ENCODE results near the gene SPTLC2.
"Not testable (repeated sequence)": the region's sequence is repeated elsewhere in the genome, so short reads cannot be mapped to it uniquely, and the experiment has no call there.

Gene SPTLC2

DNA sequence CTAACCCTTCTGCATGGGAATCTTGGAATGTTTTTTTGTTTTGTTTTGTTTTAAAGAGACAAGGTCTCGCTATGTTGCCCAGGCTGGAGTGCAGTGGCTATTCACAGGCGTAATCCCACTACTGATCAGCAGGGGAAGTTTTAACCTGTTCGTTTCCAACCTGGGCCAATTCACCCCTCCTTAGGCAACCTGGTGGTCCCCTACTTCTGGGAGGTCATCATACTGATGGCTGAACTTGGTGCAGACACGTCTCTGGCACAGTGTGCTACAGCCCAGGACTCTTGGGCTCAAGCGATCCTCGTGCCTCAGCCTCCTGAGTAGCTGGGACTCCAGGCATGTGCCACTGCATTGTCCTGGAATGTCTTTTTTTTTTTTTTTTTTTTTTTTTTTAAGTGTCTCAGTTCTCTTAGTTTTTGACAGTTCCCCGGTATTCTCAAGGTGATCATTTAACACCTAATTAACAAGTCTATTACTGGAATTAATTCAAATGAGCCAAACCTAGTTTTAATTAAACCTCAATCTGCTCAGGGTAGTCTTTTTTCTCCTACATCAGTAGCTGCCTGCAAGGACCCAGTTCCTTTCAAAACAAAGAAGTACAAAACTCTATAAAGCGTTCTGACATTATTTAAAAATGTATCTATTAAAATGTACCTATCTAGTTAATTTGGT lies 68.8 kb downstream of the SPTLC2 start:
- DNase-seq (ENCODE audit: low read depth): no peak

GRCh38 chr14:77545171-77545570 lies 71.3 kb downstream of the SPTLC2 start:
- DNase-seq (ENCODE audit: low read depth): not testable (repeated sequence)

GRCh38 chr14:77544571-77544970 lies 71.9 kb downstream of the SPTLC2 start:
- DNase-seq (ENCODE audit: low read depth): no peak

- DNase-seq (ENCODE audit: low read depth): no peak
These were observed 72.7 kb downstream of the SPTLC2 start for GRCh38 chr14:77543637-77544334.

- no peak for DNase-seq (ENCODE audit: low read depth)
These were observed 73.2 kb downstream of the SPTLC2 start for GRCh38 chr14:77543240-77543551.

DNA sequence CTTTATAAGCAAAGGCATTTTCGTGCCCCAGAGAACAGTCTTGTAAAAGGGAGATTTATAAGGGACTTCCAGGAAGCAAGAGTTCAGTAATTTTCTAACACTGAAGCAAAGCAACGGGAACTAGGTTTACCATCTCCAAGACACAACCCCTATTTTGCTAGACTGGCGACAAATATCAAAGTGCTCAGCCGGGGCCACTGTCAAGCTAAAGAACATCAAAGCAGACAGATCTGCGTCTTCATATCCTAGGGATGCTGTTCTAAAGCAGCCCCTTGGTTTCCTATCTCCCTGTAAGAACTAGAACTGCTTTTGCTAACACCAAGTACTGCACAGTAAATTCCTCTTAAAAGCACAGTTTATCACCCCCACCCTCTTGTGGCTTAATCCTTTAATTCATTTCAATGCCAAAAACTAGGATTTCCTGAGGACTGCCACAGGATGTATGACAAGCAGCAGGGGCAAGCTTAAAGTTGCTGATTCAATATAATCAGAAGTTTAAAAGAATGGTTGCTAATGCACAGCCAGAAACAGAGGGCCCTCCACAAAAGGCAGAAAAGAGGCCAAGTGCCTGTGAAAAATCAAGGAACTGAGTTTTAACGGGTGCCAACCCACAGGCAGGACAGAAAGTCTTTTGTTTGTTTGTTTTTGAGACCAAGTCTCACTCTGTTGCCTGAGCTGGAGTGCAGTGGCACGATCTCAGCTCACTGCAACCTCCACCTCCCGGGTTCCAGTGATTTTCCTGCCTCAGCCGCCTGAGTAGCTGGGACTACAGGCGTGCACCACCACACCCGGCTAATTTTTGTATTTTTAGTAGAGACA lies 73.8 kb downstream of the SPTLC2 start:
- DNase-seq (ENCODE audit: low read depth): no peak

GRCh38 chr14:77541905-77542304 lies 74.5 kb downstream of the SPTLC2 start:
- no peak for DNase-seq (ENCODE audit: low read depth)

DNA sequence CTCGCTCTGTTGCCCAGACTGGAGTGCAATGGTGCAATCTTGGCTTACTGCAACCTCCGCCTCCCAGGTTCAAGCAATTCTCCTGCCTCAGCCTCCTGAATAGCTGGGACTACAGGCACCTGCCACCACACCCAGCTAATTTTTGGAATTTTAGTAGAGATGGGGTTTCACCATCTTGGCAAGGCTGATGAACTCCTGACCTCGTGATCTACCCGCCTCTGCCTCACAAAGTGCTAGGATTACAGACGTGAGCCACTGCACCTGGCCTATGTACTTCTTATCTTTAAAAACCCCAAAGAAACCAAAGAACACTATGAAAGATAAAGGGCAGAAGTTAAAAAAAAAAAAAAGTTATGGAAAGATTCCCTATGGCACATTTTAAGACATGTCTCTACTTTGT lies 79.5 kb downstream of the SPTLC2 start:
- not testable (repeated sequence) for DNase-seq (ENCODE audit: low read depth)

- DNase-seq (ENCODE audit: low read depth): no peak
These were observed 85.4 kb downstream of the SPTLC2 start for GRCh38 chr14:77531071-77531470.

DNA sequence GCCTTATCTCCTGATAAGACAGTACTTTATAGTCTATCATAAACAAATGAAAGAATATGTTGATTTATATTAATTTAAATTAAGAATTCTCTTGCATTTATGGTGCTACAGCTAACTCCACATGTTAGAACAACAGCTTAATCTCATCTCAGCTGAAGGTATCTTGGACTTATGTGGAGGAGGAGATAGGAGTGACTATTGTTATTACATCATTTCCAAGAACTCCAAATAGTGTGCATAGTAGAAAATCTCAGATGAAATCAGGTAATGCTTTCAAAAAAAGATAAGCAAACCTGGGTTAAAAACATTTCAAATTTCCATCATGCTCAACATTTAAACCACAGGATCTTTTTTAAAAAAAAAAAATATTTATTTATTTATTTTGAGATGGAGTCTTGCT lies 86.5 kb downstream of the SPTLC2 start:
- no peak for DNase-seq (ENCODE audit: low read depth)

DNA sequence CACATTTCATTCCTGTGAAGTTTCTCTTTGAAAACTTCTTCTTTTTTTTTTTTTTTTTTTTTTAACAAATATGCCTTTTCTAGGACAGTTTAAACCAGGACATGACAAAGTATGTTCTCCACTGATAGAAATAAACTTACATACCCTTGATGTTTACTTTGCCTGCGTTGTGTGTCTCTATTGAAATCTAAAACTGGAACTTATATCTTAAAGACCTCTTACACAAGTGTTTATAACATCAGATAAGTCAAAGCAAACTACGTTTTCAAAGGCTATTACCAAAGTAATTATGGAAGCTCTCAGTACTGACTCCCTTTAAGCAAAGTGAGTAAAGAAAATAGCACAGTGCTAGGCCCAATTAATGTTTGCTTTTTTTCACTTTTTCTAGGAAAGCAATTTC lies 87.2 kb downstream of the SPTLC2 start:
- DNase-seq (ENCODE audit: low read depth): no peak

- DNase-seq (ENCODE audit: low read depth): not testable (repeated sequence)
These were observed 87.7 kb downstream of the SPTLC2 start for GRCh38 chr14:77528701-77529100.

GRCh38 chr14:77526266-77526665 lies 90.2 kb downstream of the SPTLC2 start:
- DNase-seq (ENCODE audit: low read depth): no peak

DNA sequence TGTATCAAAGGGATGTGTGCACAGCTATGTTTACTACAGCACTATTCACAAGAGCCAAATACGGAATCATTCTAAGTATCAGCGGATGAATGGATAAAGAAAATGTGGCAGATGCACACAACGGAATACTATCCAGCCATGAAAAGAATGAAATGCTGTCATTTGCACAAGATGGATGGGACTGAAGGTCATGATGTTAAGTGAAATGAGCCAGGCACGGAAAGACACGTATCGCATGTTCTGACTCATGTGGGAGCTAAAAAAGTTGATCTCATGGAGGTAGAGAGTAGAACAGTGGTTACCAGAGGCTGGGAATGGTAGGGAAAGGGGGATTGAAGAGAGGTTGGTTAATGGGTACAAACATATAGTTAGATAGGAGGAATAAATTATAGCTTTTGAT lies 91.9 kb downstream of the SPTLC2 start:
- DNase-seq (ENCODE audit: low read depth): no peak

DNA sequence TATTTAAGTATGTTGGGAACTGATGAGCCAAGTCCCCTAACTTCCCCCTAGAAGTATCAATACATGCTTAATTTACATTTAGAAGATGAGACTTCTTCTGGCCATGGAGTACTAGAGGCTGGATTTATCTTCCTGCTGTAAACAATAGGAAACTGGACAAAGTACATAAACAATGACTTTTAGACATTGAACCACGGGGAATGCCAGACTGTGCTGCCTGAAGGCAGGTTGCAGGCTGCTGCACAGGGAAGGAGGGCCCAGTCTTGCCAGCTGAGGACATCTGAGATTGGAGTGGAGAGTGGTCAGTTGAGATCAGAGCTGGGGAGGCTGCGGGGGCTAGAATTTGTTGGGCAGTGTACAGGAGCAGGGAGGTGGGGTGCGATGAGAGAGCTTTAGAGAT lies 93.3 kb downstream of the SPTLC2 start:
- DNase-seq (ENCODE audit: low read depth): no peak

DNA sequence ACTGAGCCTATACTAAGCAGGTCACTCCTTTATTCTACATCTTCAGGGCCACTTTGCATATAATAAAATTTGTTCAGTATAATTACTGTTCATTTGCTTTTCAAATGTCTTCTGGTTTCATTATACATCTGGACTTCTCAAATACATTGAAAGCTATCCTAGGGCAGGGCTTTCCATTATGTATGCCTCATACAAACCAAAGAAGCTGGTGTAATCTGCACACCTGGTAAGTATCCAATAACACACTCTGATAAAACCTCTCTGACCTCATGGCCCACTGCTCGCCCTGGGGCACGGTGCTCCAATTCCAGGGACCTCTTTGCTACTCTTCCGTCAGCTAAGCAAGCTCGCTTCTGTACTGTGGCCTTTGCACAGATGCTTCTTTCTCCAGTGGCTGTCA lies 95.9 kb downstream of the SPTLC2 start:
- DNase-seq (ENCODE audit: low read depth): no peak

GRCh38 chr14:77516126-77516525 lies 100.3 kb downstream of the SPTLC2 start:
- no peak for DNase-seq (ENCODE audit: low read depth)

- no peak for DNase-seq (ENCODE audit: low read depth)
These were observed 104.8 kb downstream of the SPTLC2 start for GRCh38 chr14:77511486-77512162.

DNA sequence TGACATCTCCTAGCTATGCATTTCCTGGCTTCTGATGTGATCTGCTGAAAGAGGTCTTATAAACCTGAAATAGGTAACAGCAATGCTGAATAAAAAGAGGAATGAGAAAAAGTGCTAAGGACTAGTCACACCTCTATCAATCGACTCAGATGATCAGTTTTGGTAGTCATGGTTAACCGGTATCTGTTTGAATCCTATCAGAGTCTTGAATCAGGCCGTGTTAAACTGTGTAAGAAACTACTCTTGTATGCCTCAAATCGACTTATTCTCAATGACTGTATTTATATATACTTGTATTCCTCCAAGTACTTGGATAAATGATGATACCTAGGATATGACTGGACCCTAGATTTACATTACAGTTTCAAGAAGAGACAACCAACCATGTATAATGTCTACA lies 107.1 kb downstream of the SPTLC2 start:
- no peak for DNase-seq (ENCODE audit: low read depth)

DNA sequence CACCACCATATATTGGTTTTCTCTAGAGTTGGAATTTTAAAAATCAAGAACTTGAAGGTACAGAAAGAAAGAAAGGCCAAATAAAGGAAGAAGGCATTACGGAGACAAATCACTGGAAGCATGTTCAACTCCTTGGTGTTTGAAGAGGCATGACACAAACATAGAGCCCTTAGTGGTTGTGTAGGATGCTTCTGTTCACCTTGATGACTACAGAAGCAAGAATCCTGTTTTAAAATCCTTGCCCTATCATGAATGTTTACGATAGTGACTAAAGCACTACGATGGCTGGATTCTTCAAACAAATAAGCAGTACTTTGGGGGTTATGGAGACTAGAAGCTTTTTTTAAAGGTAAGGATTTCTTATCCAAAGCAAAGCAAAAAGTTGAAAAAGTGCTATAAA lies 107.6 kb downstream of the SPTLC2 start:
- no peak for DNase-seq (ENCODE audit: low read depth)

DNA sequence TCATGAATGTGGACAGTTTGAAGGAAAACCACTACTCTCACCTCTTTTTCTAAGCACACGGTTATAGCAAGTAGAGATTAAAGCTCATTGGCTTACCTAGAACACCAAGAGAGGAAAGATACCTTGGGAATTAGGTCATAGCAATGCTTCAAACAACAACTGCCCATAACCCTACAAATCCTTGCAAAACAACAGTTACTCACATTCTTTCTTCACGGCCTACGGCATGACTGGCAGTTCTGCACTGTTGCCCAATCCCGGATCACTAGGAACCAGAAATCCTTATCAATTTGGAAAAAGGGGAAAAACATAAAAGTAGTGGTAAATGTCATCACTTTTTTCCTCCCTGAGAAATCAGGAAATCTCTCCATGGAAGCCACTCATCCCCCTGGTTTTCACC lies 108.2 kb downstream of the SPTLC2 start:
- no peak for DNase-seq (ENCODE audit: low read depth)

DNA sequence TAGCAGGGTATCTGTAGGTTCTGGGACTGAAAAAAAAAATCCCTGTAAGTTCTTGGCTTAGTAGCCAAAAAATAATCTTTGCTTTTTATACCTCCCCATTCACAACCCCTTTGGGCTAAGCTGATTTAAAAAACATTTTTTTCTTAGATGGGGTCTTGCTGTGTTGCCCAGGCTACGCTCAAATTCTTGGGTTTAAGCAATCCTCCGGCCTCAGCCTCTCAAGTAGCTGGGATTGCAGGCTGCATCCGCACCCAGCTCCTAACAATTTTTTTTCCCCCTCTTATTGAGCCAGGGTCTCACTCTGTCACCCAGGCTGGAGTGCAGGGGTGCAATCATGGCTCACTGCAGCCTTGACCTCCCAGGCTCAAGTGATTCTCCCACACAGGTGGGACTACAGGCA lies 108.7 kb downstream of the SPTLC2 start:
- no peak for DNase-seq (ENCODE audit: low read depth)

- no peak for DNase-seq (ENCODE audit: low read depth)
These were observed 111.4 kb downstream of the SPTLC2 start for GRCh38 chr14:77505031-77505430.

All from CMK (cell line).